Trophoblast cell (in vitro differentiated cells and primary cell): ENCODE data around the gene NAPB.

Source experiments
- DNase-seq, 2 donors: peaks; one replicate each; pipeline ENCODE4 v3.0.0-alpha.2; 2016
- H2AFZ ChIP-seq: 2 replicates; pipeline ENCODE4 v1.6.1; 2013; ENCODE audit warnings: low read length, moderate library complexity, mild to moderate bottlenecking; ENCODE audit not compliant: insufficient read depth, poor library complexity
- H2AK5ac ChIP-seq: 2 replicates; pipeline ENCODE4 v1.6.1; 2013; ENCODE audit warnings: mild to moderate bottlenecking, low read length
- H2BK120ac ChIP-seq: 2 replicates; pipeline ENCODE4 v1.6.1; 2013; ENCODE audit warnings: low read length, mild to moderate bottlenecking, moderate library complexity; ENCODE audit not compliant: insufficient read depth, poor library complexity
- H2BK12ac ChIP-seq: 2 replicates; pipeline ENCODE4 v1.6.1; 2013; ENCODE audit warnings: mild to moderate bottlenecking, low read length, moderate library complexity
- H2BK5ac ChIP-seq: 2 replicates; pipeline ENCODE4 v1.6.1; 2013; ENCODE audit warnings: low read length, low read depth, moderate library complexity, mild to moderate bottlenecking; ENCODE audit not compliant: poor library complexity
- H3K14ac ChIP-seq: 2 replicates; pipeline ENCODE4 v1.6.1; 2013; ENCODE audit warnings: mild to moderate bottlenecking, low read length
- H3K18ac ChIP-seq: 2 replicates; pipeline ENCODE4 v1.6.1; 2013; ENCODE audit warnings: mild to moderate bottlenecking, low read length
- H3K23ac ChIP-seq: 2 replicates; pipeline ENCODE4 v1.6.1; 2013; ENCODE audit warnings: low read length
- H3K27ac ChIP-seq: 2 replicates; pipeline ENCODE4 v1.5.1; 2013; ENCODE audit warnings: low read depth, mild to moderate bottlenecking, inconsistent platforms, low read length, moderate library complexity
- H3K27me3 ChIP-seq: 2 replicates; pipeline ENCODE4 v1.6.1; 2013; ENCODE audit warnings: inconsistent platforms, mild to moderate bottlenecking, low read length, moderate library complexity; ENCODE audit not compliant: insufficient read depth
- H3K36me3 ChIP-seq, 2 experiments: 1 replicate in 1 of 2; 2 replicates in 1 of 2; pipeline ENCODE4 v1.6.1; 2013; ENCODE audit warnings: low read length in 2 of 2, mild to moderate bottlenecking in 2 of 2, moderate library complexity in 1 of 2; ENCODE audit not compliant: insufficient read depth in 2 of 2, control insufficient read depth in 1 of 2
- H3K4ac ChIP-seq: 2 replicates; pipeline ENCODE4 v1.6.1; 2013; ENCODE audit warnings: low read depth, mild to moderate bottlenecking, low read length, moderate library complexity
- H3K4me1 ChIP-seq, 2 experiments: 1 replicate in 1 of 2; 2 replicates in 1 of 2; pipeline ENCODE4 v1.6.1; 2013; ENCODE audit warnings: low read length in 2 of 2, mild to moderate bottlenecking in 2 of 2, moderate library complexity in 1 of 2; ENCODE audit not compliant: insufficient read depth in 2 of 2, control insufficient read depth in 1 of 2
- H3K4me2 ChIP-seq: 2 replicates; pipeline ENCODE4 v1.6.1; 2013; ENCODE audit warnings: inconsistent platforms, mild to moderate bottlenecking, low read length, moderate library complexity
- H3K4me3 ChIP-seq: 2 replicates; pipeline ENCODE4 v1.5.1; 2013; ENCODE audit warnings: mild to moderate bottlenecking, low read depth, low read length, inconsistent platforms
- H3K79me1 ChIP-seq: one replicate; pipeline ENCODE4 v1.6.1; 2013; ENCODE audit warnings: low read length
- H3K79me2 ChIP-seq: 2 replicates; pipeline ENCODE4 v1.6.1; 2013; ENCODE audit warnings: low read length, mild to moderate bottlenecking; ENCODE audit not compliant: control insufficient read depth, insufficient read depth, poor library complexity
- H3K9ac ChIP-seq: 2 replicates; pipeline ENCODE4 v1.6.1; 2013; ENCODE audit warnings: mild to moderate bottlenecking, low read length
- H3K9me3 ChIP-seq: 2 replicates; pipeline ENCODE4 v1.6.1; 2013; ENCODE audit warnings: low read depth, mild to moderate bottlenecking, control low read depth, inconsistent platforms, low read length; ENCODE audit not compliant: insufficient read depth
- H4K12ac ChIP-seq: 2 replicates; pipeline ENCODE4 v1.6.1; 2013; ENCODE audit warnings: low read depth, mild to moderate bottlenecking, low read length, moderate library complexity
- H4K8ac ChIP-seq: 2 replicates; pipeline ENCODE4 v1.6.1; 2013; ENCODE audit warnings: low read depth, mild to moderate bottlenecking, low read length, moderate library complexity
- H4K91ac ChIP-seq: one replicate; pipeline ENCODE4 v1.6.1; 2013; ENCODE audit warnings: low read depth, mild to moderate bottlenecking, low read length, moderate library complexity
- WGBS: extraction: QIAGEN DNeasy Blood & Tissue Kit; methylation state at CpG from one replicate; pipeline ENCODE4 v1.1.7; 2013; ENCODE audit warnings: missing lambda C conversion rate; ENCODE audit not compliant: insufficient read length, insufficient coverage; ENCODE audit errors: extremely low coverage; 5-methylcytosine and 5-hydroxymethylcytosine counted together

Gene NAPB

DNA sequence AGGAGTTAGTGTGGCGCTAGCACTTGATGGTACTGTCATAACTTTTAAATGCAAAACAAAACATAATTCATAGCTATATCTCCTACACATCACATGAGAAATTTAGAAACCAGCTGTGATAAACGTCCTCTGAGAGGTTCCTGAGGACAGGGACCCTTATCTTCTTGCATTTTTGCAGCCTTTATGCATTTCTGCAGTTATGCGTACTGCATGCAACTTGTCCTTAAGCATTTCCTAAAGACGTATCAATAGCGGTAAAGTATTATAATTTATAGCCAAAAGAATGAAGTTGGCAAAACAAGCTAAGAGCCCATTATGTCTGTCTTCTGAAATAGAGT is 1.7 kb downstream of the NAPB start:
- no peak for DNase-seq
- Histone ChIP-seq H3K79me1 (peaks cover 7% of the 10 kb centered on the region), H4K8ac (no peak overlapping the region), H3K14ac (no peak overlapping the region), H3K23ac (no peak overlapping the region), H4K91ac (no peak overlapping the region), H3K9me3 (no peaks in the 10 kb centered on the region), H3K4ac (no peak overlapping the region), H3K4me3 (no peak overlapping the region), H3K18ac (no peak overlapping the region), H2BK12ac (no peak overlapping the region), H2BK120ac (no peak overlapping the region), H2AK5ac (no peak overlapping the region), H3K4me2 (peak overlapping the region; percentile 96), H3K79me2 (peaks cover 9% of the 10 kb centered on the region), H2AFZ (no peak overlapping the region), H3K36me3 (no peaks in the 10 kb centered on the region), H3K9ac (no peak overlapping the region), H3K27me3 (no peaks in the 10 kb centered on the region), H3K27ac (peak overlapping the region; percentile 17), H2BK5ac (no peak overlapping the region), H3K4me1 (no peaks in the 10 kb centered on the region), H4K12ac (peak overlapping the region; percentile 43)
- WGBS, result no CpG with 5 or more reads among the region's 5 CpGs

DNA sequence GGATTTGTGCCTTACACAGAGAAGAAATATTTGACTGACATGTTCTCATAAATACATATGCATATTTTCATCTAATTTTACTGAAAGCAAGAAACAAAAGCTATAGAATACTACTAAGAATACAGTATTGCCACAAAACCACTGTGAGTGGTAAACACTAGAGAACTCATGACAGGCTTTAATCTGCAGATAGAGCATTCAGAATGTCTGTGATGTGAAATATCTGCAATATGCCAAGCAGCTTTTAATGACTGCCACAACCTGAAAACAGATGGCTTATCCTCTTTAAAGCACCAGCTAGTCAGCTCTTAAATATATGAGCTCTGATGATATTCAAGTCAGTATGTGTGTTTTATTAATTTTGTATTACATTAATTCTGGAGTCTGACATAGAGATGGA is 3.4 kb downstream of the NAPB start:
- peaks cover 7% of the 10 kb centered on the region for H3K79me1 ChIP-seq
- H3K4me3 ChIP-seq, result no peak overlapping the region
- no peak overlapping the region for H3K27ac ChIP-seq
- peaks cover 9% of the 10 kb centered on the region for H3K79me2 ChIP-seq
- H3K9ac ChIP-seq, result no peak overlapping the region
- H4K91ac ChIP-seq, result no peak overlapping the region
- no peak overlapping the region for H3K14ac ChIP-seq
- H3K4ac ChIP-seq, result no peak overlapping the region
- no peaks in the 10 kb centered on the region for H3K4me1 ChIP-seq
- H3K23ac ChIP-seq, result no peak overlapping the region
- no peak overlapping the region for H2BK12ac ChIP-seq
- no peaks in the 10 kb centered on the region for H3K9me3 ChIP-seq
- peak in 1 of 2 donors; percentile 29 for DNase-seq
- no peak overlapping the region for H2AFZ ChIP-seq
- no peak overlapping the region for H2AK5ac ChIP-seq
- no peak overlapping the region for H3K4me2 ChIP-seq
- no peak overlapping the region for H3K18ac ChIP-seq
- H4K12ac ChIP-seq, result no peak overlapping the region
- H2BK120ac ChIP-seq, result no peak overlapping the region
- no peaks in the 10 kb centered on the region for H3K36me3 ChIP-seq
- H4K8ac ChIP-seq, result no peak overlapping the region
- no peaks in the 10 kb centered on the region for H3K27me3 ChIP-seq
- H2BK5ac ChIP-seq, result no peak overlapping the region

DNA sequence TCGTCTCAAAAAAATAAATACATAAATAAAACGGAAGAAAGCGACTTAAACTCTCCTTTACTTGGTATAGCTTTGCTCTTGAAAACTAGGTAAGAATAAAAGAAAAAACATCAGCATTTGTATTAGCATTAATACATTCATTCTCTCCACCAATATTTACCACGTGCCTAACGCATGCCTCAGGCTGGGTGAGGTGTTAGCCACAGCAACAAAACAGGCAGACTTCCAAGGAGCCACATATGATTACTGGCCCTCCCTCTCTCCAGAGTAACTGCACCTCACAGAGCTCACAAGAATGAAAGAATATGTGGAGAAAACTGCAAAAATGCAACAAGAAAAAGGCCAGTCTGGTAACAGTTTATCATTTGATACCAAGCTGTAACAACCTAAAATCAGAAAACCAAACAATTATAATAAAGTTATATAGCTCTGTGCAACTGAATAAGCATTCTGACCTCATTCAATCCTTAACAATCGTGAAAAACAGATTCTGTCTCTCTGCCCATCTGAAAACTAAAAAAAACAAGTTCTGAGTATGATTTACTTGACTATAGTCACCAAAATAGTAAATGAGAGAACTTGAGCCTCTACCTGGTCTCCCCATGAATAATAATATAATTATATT is 5.2 kb downstream of the NAPB start:
- no peak overlapping the region for H4K8ac ChIP-seq
- no peak for DNase-seq
- WGBS, result no CpG with 5 or more reads among the region's 6 CpGs

DNA sequence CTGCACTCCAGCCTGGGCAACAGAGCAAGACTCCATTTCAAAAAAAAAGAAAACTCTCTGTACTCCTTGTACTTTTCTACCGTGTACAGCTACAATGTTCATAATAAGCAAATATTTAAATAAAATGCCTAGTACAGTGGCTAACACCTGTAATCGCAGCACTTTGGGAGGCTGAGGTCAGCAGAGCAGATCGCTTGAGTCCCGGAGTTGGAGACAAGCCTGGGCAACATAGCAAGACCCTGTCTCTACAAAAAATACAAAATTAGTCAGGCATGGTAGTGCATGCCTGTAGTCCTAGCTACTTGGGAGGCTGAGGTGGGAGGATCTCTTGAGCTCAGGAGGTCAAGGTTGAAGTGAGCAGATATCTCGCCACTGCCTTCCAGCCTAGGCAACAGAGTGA is 5.7 kb downstream of the NAPB start:
- Histone ChIP-seq H4K12ac (no peak overlapping the region), H2BK5ac (no peak overlapping the region), H3K4ac (no peak overlapping the region), H3K18ac (no peak overlapping the region), H2BK120ac (no peak overlapping the region), H2BK12ac (no peak overlapping the region), H3K4me1 (no peaks in the 10 kb centered on the region), H3K27me3 (no peaks in the 10 kb centered on the region), H4K91ac (no peak overlapping the region), H2AK5ac (no peak overlapping the region), H3K23ac (no peak overlapping the region), H3K79me2 (peaks cover 2% of the 10 kb centered on the region), H4K8ac (no peak overlapping the region), H3K36me3 (no peaks in the 10 kb centered on the region), H3K4me3 (no peak overlapping the region), H3K9me3 (no peaks in the 10 kb centered on the region), H3K79me1 (peaks cover 2% of the 10 kb centered on the region), H3K27ac (no peak overlapping the region), H3K14ac (no peak overlapping the region), H3K4me2 (no peak overlapping the region), H2AFZ (no peak overlapping the region), H3K9ac (no peak overlapping the region)
- no CpG with 5 or more reads among the region's 5 CpGs for WGBS
- no peak for DNase-seq

More for the DNA sequence above, 5.2 kb downstream of the NAPB start:
- no peak overlapping the region for H3K23ac ChIP-seq
- no peaks in the 10 kb centered on the region for H3K4me1 ChIP-seq
- peaks cover 6% of the 10 kb centered on the region for H3K79me1 ChIP-seq
- peak overlapping the region; percentile 9 for H3K4ac ChIP-seq
- no peak overlapping the region for H4K12ac ChIP-seq
- no peak overlapping the region for H4K91ac ChIP-seq
- H3K9me3 ChIP-seq, result no peaks in the 10 kb centered on the region
- H3K14ac ChIP-seq, result no peak overlapping the region
- H2BK5ac ChIP-seq, result no peak overlapping the region
- H3K27me3 ChIP-seq, result no peaks in the 10 kb centered on the region
- no peak overlapping the region for H2AK5ac ChIP-seq
- H2BK12ac ChIP-seq, result no peak overlapping the region
- H3K79me2 ChIP-seq, result peaks cover 7% of the 10 kb centered on the region
- no peak overlapping the region for H3K4me3 ChIP-seq
- no peak overlapping the region for H3K4me2 ChIP-seq
- no peak overlapping the region for H3K9ac ChIP-seq
- no peak overlapping the region for H2AFZ ChIP-seq
- H3K27ac ChIP-seq, result no peak overlapping the region
- H3K36me3 ChIP-seq, result no peaks in the 10 kb centered on the region
- H2BK120ac ChIP-seq, result no peak overlapping the region
- no peak overlapping the region for H3K18ac ChIP-seq
